ENCODE measurements around the gene EDC3. TPM values are rescaled to one million over a fixed set of nuclear protein-coding genes. Genes with fewer than 3 reads are reported as not detected.
"Not testable (repeated sequence)": the region's sequence is repeated elsewhere in the genome, so short reads cannot be mapped to it uniquely, and the experiment has no call there.

EDC3 gene
- total RNA-seq, result 8.5 and 9.5 TPM in 2 replicates
- 32.8 TPM for polyA plus RNA-seq (2012)

GRCh38 chr15:74695597-74696397 lies at the start of gene EDC3:
Gene EDC3, minus strand, starts transcription at chr15:74696024. Its CDS starts 20,900 bp downstream, at chr15:74675124.
- peak; percentile 92 for DNase-seq (ENCODE audit: low read depth)

- no peak for DNase-seq (ENCODE audit: low read depth)
Measured at GRCh38 chr15:74742422-74742821, 46.6 kb upstream of the EDC3 start.

- not testable (repeated sequence) for DNase-seq (ENCODE audit: low read depth)
Measured at GRCh38 chr15:74738239-74738638, 42.4 kb upstream of the EDC3 start.

GRCh38 chr15:74735305-74735704 lies 39.5 kb upstream of the EDC3 start:
- DNase-seq (ENCODE audit: low read depth), result no peak

- DNase-seq (ENCODE audit: low read depth), result no peak
Measured at GRCh38 chr15:74733269-74733668, 37.4 kb upstream of the EDC3 start.

- no peak for DNase-seq (ENCODE audit: low read depth)
Measured at GRCh38 chr15:74732846-74733245, 37.0 kb upstream of the EDC3 start.

GRCh38 chr15:74730619-74731316 lies 34.9 kb upstream of the EDC3 start:
- DNase-seq (ENCODE audit: low read depth), result no peak

- DNase-seq (ENCODE audit: low read depth), result not testable (repeated sequence)
Measured at GRCh38 chr15:74729372-74729771, 33.5 kb upstream of the EDC3 start.

GRCh38 chr15:74728699-74729098 lies 32.9 kb upstream of the EDC3 start:
- DNase-seq (ENCODE audit: low read depth), result not testable (repeated sequence)

GRCh38 chr15:74727727-74728126 lies 31.9 kb upstream of the EDC3 start:
- DNase-seq (ENCODE audit: low read depth), result peak; percentile 52

- no peak for DNase-seq (ENCODE audit: low read depth)
Measured at GRCh38 chr15:74726774-74727164, 30.9 kb upstream of the EDC3 start.

- peak; percentile 31 for DNase-seq (ENCODE audit: low read depth)
Measured at GRCh38 chr15:74725845-74726773, 30.3 kb upstream of the EDC3 start.

GRCh38 chr15:74725225-74725774 lies 29.5 kb upstream of the EDC3 start, which contains the start of gene CYP1A1:
Gene CYP1A1, minus strand, starts transcription at chr15:74725528. Its CDS starts 2,431 bp downstream, at chr15:74723097.
- DNase-seq (ENCODE audit: low read depth), result no peak

GRCh38 chr15:74724570-74725224 lies 28.9 kb upstream of the EDC3 start:
- no peak for DNase-seq (ENCODE audit: low read depth)

- peak; percentile 63 for DNase-seq (ENCODE audit: low read depth)
Measured at GRCh38 chr15:74723754-74724334, 28.0 kb upstream of the EDC3 start.

- no peak for DNase-seq (ENCODE audit: low read depth)
Measured at GRCh38 chr15:74723187-74723586, 27.4 kb upstream of the EDC3 start.

GRCh38 chr15:74722591-74722990 lies 26.8 kb upstream of the EDC3 start:
- DNase-seq (ENCODE audit: low read depth), result no peak

GRCh38 chr15:74716651-74717050 lies 20.8 kb upstream of the EDC3 start:
- no peak for DNase-seq (ENCODE audit: low read depth)

GRCh38 chr15:74712311-74712710 lies 16.5 kb upstream of the EDC3 start:
- DNase-seq (ENCODE audit: low read depth), result no peak

Measured in myocyte (in vitro differentiated cells).